ENCODE data around the gene PHETA1. TPM values are rescaled to one million over a fixed set of nuclear protein-coding genes. Genes with fewer than 3 reads are reported as not detected.
"Not testable (repeated sequence)": the region's sequence is repeated elsewhere in the genome, so short reads cannot be mapped to it uniquely, and the experiment has no call there.

The PHETA1 gene
- total RNA-seq, 1 experiment from 2014 or later, result 10.6 TPM

DNA sequence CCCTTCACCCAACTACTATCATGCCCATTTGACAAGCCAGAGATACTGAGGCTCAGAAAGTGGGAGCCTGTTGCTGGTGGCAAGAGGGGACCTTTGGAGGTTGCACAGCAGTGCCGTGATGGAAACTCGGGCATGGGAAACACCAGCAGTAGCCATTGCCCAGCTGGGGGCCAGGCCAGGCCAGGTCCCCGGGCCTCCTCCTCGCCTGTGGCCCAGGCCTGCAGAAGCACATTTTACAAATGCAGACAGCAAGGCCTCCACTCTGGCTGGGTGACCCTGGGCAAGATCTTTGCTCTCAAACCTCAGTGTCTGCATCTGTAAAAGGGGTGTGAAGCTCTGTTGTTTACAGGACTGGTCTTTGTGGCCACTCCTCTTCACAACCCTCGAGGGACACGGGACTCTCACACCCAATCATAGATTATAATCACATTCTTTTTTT, 32.3 kb upstream of the PHETA1 start:
- Histone ChIP-seq H3K9me2 (ENCODE audit: insufficient read depth) (no peaks in the 10 kb centered on the region), H4K20me1 (ENCODE audit: insufficient read depth) (no peaks in the 10 kb centered on the region), H3K27me3 (ENCODE audit: insufficient read depth, low read length) (no peaks in the 10 kb centered on the region), H3K4me3 (replicated peaks in 1 of 2; ENCODE audit: low read depth in 1 of 2, low read length in 2 of 2) (no peak overlapping the region), H3K79me2 (ENCODE audit: insufficient read depth, low read length) (no peaks in the 10 kb centered on the region; the same call in 1 of the 2 replicates), H3K4me2 (ENCODE audit: low read length) (no peak overlapping the region), H3K9me3 (ENCODE audit: control insufficient read depth in 1 of 2, insufficient read depth in 1 of 2, low read depth in 1 of 2, low read length in 2 of 2) (no peaks in the 10 kb centered on the region), H2AFZ (ENCODE audit: low read depth, low read length, poor library complexity, severe bottlenecking) (no peak overlapping the region), H3K4me1 (ENCODE audit: control insufficient read depth in 1 of 2, insufficient read depth in 2 of 2, low read length in 2 of 2) (peaks cover 18 to 54% of the 10 kb centered on the region in 2 experiments; a peak in 3 of 4 replicates), H3K27ac (ENCODE audit: low read depth, low read length) (no peak overlapping the region), H3K9ac (ENCODE audit: low read length) (no peak overlapping the region), H3K36me3 (ENCODE audit: control insufficient read depth in 1 of 2, insufficient read depth in 2 of 2, low read length in 2 of 2) (no peaks in the 10 kb centered on the region)
- POLR2A ChIA-PET, result no interaction called here
- intact Hi-C loops (cut with micrococcal nuclease), result no loop called here
- TF ChIP-seq SP1 (IDR thresholded peaks at IDR 0.05; ENCODE audit: low read depth) (no peak), EZH2 (IDR thresholded peaks at IDR 0.05) (no peak), POLR2A (IDR thresholded peaks at IDR 0.05; ENCODE audit: borderline replicate concordance, extremely low read depth, insufficient read depth, insufficient read length) (no peak), CBX3 (IDR thresholded peaks at IDR 0.05; ENCODE audit: low read depth) (no peak)
- CTCF ChIA-PET, result no interaction called here
- ATAC-seq, result no peak
- no peak for DNase-seq (ENCODE audit: low read depth, low spot score)
- no TSS peak for BruUV-seq (replicated peaks)
- RAD21 ChIA-PET (ENCODE audit: low non-redundant PET in 1 of 2, low total read pairs in 2 of 2, uncharacterized antibody in 2 of 2, unreplicated experiment in 2 of 2), result no interaction called here

GRCh38 chr12:111399741-111400404, 31.0 kb upstream of the PHETA1 start:
- DNase-seq (ENCODE audit: low read depth, low spot score); H3K9ac ChIP-seq (ENCODE audit: low read length); H3K9me3 ChIP-seq (ENCODE audit: control insufficient read depth in 1 of 2, insufficient read depth in 1 of 2, low read depth in 1 of 2, low read length in 2 of 2); H3K27me3 ChIP-seq (ENCODE audit: insufficient read depth, low read length); H4K20me1 ChIP-seq (ENCODE audit: insufficient read depth); H3K79me2 ChIP-seq (ENCODE audit: insufficient read depth, low read length); RAD21 ChIA-PET (ENCODE audit: low non-redundant PET in 1 of 2, low total read pairs in 2 of 2, uncharacterized antibody in 2 of 2, unreplicated experiment in 2 of 2); BruUV-seq (replicated peaks); H3K9me2 ChIP-seq (ENCODE audit: insufficient read depth); H3K36me3 ChIP-seq (ENCODE audit: control insufficient read depth in 1 of 2, insufficient read depth in 2 of 2, low read length in 2 of 2); H3K27ac ChIP-seq (ENCODE audit: low read depth, low read length): not testable (repeated sequence)
- ATAC-seq, result peak; percentile 18
- CTCF ChIA-PET, result interaction anchor here (5.6 kb wide), 1 partner anchor 51 kb away, joined by 94 read pairs; no protein-coding TSS in a partner anchor
- Histone ChIP-seq H2AFZ (ENCODE audit: low read depth, low read length, poor library complexity, severe bottlenecking) (peak overlapping the region; percentile 85), H3K4me3 (replicated peaks in 1 of 2; ENCODE audit: low read depth in 1 of 2, low read length in 2 of 2) (peak overlapping the region in 1 of 2 experiments; percentile 34; a peak in 1 of 4 replicates), H3K4me2 (ENCODE audit: low read length) (peak overlapping the region; percentile 76), H3K4me1 (ENCODE audit: control insufficient read depth in 1 of 2, insufficient read depth in 2 of 2, low read length in 2 of 2) (peaks cover 15 to 49% of the 10 kb centered on the region in 2 experiments; a peak in 3 of 4 replicates)
- POLR2A ChIA-PET, result interaction anchor here (0.9 kb wide), 1 partner anchor 24 kb away, joined by 5 read pairs; no protein-coding TSS in a partner anchor
- intact Hi-C loops (cut with micrococcal nuclease), result loop anchor here (5.0 kb wide), 2 partner anchors 127 to 412 kb away; no protein-coding TSS in a partner anchor

Data from HCT116 (cell line).